Measurements from ENCODE around the gene LNP1. TPM values are rescaled to one million over a fixed set of nuclear protein-coding genes. Genes with fewer than 3 reads are reported as not detected.

LNP1 gene
- total RNA-seq, 1 donor from 2014 or later: 2.7 TPM

- TF ChIP-seq CTCF (IDR thresholded peaks at IDR 0.05; ENCODE audit: unreplicated experiment): no peak
- DNase-seq (ENCODE audit: low spot score, unreplicated experiment): no peak
- Mint-ChIP-seq H3K27ac (no peak overlapping the region), H3K9me3 (ENCODE audit: low read depth) (peaks cover 2% of the 10 kb centered on the region), H3K27me3 (peaks cover 4% of the 10 kb centered on the region), H3K4me3 (ENCODE audit: low read depth) (no peak overlapping the region), H3K4me1 (ENCODE audit: low read depth) (no peaks in the 10 kb centered on the region), H3K36me3 (ENCODE audit: insufficient read depth) (no peaks in the 10 kb centered on the region)
Measured at GRCh38 chr3:100463646-100464155, 62.4 kb downstream of the LNP1 start.

- Mint-ChIP-seq H3K36me3 (ENCODE audit: insufficient read depth) (no peaks in the 10 kb centered on the region), H3K9me3 (ENCODE audit: low read depth) (peaks cover 15% of the 10 kb centered on the region), H3K4me1 (ENCODE audit: low read depth) (no peaks in the 10 kb centered on the region), H3K27ac (no peak overlapping the region), H3K4me3 (ENCODE audit: low read depth) (no peak overlapping the region), H3K27me3 (peaks cover 2% of the 10 kb centered on the region)
- DNase-seq (ENCODE audit: low spot score, unreplicated experiment): no peak
- no peak for TF ChIP-seq CTCF (IDR thresholded peaks at IDR 0.05; ENCODE audit: unreplicated experiment)
Measured at GRCh38 chr3:100465892-100466777, 64.8 kb downstream of the LNP1 start.

GRCh38 chr3:100467133-100467532, 65.8 kb downstream of the LNP1 start:
- Mint-ChIP-seq H3K27ac (no peak overlapping the region), H3K4me3 (ENCODE audit: low read depth) (no peak overlapping the region), H3K27me3 (no peaks in the 10 kb centered on the region), H3K36me3 (ENCODE audit: insufficient read depth) (no peaks in the 10 kb centered on the region), H3K9me3 (ENCODE audit: low read depth) (peaks cover 17% of the 10 kb centered on the region), H3K4me1 (ENCODE audit: low read depth) (no peaks in the 10 kb centered on the region)
- no peak for DNase-seq (ENCODE audit: low spot score, unreplicated experiment)
- no peak for TF ChIP-seq CTCF (IDR thresholded peaks at IDR 0.05; ENCODE audit: unreplicated experiment)

GRCh38 chr3:100468676-100469075, 67.3 kb downstream of the LNP1 start:
- H3K4me1 Mint-ChIP-seq (ENCODE audit: low read depth): no peaks in the 10 kb centered on the region
- H3K4me3 Mint-ChIP-seq (ENCODE audit: low read depth): no peak overlapping the region
- no peaks in the 10 kb centered on the region for H3K27me3 Mint-ChIP-seq
- TF ChIP-seq CTCF (IDR thresholded peaks at IDR 0.05; ENCODE audit: unreplicated experiment): no peak
- no peaks in the 10 kb centered on the region for H3K36me3 Mint-ChIP-seq (ENCODE audit: insufficient read depth)
- H3K27ac Mint-ChIP-seq: no peak overlapping the region
- no peak for DNase-seq (ENCODE audit: low spot score, unreplicated experiment)
- peaks cover 17% of the 10 kb centered on the region for H3K9me3 Mint-ChIP-seq (ENCODE audit: low read depth)

- Mint-ChIP-seq H3K27me3 (no peaks in the 10 kb centered on the region), H3K4me1 (ENCODE audit: low read depth) (no peaks in the 10 kb centered on the region), H3K36me3 (ENCODE audit: insufficient read depth) (no peaks in the 10 kb centered on the region), H3K27ac (no peak overlapping the region), H3K9me3 (ENCODE audit: low read depth) (peaks cover 17% of the 10 kb centered on the region), H3K4me3 (ENCODE audit: low read depth) (no peak overlapping the region)
- TF ChIP-seq CTCF (IDR thresholded peaks at IDR 0.05; ENCODE audit: unreplicated experiment): no peak
- DNase-seq (ENCODE audit: low spot score, unreplicated experiment): no peak
Measured at GRCh38 chr3:100470951-100471350, 69.6 kb downstream of the LNP1 start.
